ENCODE data around the gene HARS2.
"Not testable (repeated sequence)": the region's sequence is repeated elsewhere in the genome, so short reads cannot be mapped to it uniquely, and the experiment has no call there.

Gene HARS2

DNA sequence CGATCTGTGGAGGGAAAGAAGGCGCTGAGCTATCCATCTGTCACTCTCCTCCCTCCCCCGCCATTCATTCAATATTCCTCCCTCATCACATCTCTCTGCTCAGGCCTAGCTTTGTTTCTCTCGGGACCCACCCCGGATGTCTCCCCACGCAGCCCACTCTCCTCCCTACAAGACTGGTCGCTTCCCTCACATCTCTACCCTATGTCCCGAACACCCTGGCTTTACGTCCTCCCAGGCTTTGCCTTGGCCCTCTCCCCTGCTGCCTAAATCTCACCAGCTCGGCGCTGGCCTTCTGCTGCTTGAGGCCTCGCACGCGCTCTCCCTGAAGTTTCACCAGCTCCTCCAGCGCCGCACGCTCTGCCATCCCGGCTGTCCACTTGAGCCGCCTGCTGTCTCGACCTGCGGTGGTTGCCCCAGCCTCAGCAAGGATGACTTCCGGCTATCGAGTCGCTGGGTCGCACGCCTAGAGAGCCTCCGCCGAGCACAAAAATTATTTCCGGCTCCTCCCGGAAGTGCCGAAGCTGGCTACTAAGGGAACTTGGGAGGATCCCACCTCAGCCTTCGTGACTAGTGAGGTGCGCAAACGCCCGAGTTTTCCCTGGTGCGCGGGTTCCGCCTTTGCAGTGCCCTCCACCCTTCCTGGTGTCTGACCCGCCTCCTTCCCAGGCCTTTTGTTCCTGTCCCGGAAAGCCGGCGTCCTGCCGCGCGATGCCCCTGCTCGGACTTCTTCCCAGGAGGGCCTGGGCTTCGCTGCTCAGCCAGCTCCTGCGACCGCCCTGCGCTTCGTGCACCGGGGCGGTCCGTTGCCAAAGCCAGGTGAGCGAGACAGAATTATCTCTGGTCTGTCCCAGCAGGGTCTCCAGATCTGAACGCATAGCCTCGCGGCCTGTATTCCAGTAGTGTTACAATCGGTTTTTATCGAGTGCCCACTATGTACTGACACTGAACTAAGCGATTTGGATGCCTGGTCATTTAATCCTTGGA, at the start of gene HARS2, which contains the start of gene HARS1:
HARS2 (plus strand) TSS at position 515 of the 984 bp plus-strand sequence; CDS start at position 709, 194 bp downstream.
HARS1 (minus strand) TSS at position 430 of the 984 bp plus-strand sequence; CDS start at position 364, 66 bp downstream.
- peak; percentile 92 to 97 for DNase-seq

GRCh38 chr5:140641716-140642115, 49.5 kb upstream of the HARS2 start:
- DNase-seq: no peak

GRCh38 chr5:140642718-140643117, 48.5 kb upstream of the HARS2 start:
- no peak for DNase-seq

DNA sequence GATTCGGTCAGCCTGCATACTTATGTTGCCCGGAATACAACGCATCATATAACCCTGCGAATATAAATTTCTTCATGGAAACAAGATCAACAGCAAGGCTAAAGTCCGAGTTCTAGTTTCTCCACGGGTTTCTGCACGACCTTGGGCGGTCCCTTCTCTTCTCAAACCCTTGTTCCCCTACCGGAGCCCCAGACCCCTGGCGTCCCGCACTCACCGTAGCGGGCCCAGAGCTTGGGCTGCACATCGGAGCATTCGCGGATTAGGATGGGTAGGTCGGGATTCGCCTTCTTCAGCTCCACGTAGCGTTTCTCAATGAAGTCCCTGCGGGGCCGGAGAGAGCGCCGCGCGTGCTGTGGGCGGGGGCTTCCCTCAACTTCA, 44.2 kb upstream of the HARS2 start:
- DNase-seq: peak in 1 of 2 experiments; percentile 23

GRCh38 chr5:140658870-140659269, 32.4 kb upstream of the HARS2 start:
- DNase-seq: no peak

DNA sequence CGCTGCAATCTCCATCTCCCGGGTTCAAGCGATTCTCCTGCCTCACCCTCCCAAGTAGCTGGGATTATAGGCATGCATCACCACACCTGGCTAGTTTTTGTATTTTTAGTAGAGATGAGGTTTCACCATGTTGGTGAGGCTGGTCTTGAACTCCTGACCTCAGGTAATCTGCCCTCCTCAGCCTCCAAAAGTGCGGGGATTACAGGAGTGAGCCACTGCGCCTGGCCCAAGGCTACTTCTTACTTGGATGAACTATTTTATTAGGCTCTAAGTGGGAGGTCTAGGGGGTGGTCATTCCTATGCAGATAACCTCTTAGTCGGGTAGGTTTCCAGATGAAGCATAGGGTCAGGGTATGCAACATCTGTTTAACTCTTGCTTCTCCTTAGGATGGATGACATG, 30.9 kb upstream of the HARS2 start:
- not testable (repeated sequence) for DNase-seq

GRCh38 chr5:140664030-140664358, 27.3 kb upstream of the HARS2 start:
- no peak for DNase-seq

GRCh38 chr5:140664359-140665119, 26.7 kb upstream of the HARS2 start, which contains the start of gene WDR55:
Gene WDR55 (plus strand): TSS chr5:140664904. CDS start chr5:140664913, 9 bp downstream.
- peak; percentile 92 to 96 for DNase-seq

DNA sequence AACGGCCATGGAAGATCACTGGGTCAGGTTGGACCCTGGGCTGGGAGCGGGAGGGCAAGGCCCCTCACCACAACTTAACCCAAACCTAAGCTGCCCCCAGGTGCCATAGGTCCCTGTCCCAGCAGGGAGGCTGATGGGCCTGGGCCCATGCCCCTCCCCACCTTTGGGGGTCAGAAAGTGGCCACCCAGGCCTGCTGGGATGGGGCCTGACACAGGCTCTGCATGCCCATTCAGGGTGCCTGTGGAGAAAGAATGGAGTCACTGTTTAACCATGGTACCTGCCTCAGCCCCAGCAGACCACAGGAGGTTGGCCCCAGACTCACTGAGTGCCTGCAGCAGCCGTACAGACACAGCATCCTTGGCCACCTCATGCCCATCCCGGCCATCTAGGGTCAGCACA, 20.2 kb upstream of the HARS2 start:
- DNase-seq: not testable (repeated sequence)

- no peak for DNase-seq
These were observed 19.7 kb upstream of the HARS2 start for GRCh38 chr5:140671472-140672125.

DNA sequence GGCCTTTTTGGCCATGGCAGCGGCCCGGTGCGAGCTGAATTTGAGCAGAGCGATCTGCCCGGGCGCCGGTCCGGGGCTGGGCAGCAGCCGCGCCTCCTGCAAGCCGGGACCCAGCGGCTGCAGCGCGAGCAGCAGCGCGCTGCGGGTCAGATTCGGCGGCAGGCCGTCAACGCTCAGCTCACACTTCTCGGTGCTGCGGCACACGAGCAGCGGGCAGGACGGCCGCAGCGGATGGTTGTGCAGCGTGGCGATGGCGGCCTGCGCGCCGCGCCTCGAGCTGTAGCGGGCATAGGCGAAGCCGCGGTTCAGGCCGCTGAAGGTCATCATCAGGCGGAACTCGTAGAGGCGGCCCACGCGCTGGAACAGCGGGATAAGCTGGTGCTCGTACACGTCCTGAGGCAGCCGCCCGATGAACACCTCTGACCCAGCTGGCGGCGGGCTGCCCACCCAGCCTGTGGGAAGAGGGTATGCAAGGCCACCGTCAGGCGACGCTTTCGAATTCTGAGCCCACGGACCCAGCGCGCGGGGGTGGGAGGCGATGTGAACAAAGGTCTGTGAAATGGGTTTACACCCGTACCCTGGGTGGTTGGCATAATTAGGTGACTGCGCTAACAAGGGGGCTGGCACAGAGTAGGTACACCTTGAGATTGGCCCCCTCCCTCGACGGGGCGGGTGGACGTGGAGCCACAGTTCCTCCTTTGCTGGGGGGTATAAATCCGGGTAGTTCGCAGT, 18.6 kb upstream of the HARS2 start:
- peak in 1 of 2 experiments; percentile 10 for DNase-seq

DNA sequence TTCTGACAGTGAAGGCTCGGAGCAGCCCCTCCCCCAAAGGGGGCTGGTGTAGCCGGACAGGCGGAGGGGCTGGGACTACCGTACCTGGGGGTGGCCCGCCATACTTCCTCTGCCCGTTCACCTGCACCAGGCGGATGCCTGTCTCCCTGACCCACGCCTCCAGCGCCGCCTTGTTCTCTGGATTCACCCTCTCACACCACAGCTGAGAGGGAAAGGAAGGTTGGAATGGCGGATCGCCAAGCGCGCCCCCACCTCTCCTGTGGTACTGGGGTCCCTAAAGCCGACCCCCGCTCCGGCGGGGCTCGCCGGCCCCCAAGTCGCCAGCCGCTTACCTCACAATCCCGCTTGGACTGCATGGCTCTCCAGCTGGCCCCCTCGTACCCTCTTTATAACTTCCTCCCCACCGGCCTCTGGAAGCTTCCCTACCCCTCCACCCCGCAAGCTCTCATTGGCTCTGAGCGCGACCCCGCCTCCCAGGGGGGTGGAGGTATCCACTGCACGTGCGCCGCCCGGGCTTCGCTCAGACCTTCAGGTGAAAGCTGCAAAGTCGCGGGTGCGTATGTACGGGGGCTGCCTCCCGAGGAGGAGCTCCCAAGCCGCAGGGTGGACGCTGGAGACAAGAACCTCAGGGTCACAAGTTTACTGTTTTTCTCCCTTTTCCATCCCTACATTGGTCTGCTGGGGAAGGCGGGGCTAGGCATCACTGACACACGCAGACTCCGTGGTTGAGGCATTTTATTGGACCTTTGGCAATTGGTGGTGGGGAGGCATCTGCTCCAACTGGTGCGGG, 17.9 kb upstream of the HARS2 start, which contains the start of gene DND1:
DND1 (minus strand) TSS at position 390 of the 790 bp plus-strand sequence; CDS start at position 356, 34 bp downstream.
- DNase-seq: no peak

GRCh38 chr5:140674211-140674610, 17.0 kb upstream of the HARS2 start:
- no peak for DNase-seq

GRCh38 chr5:140674629-140675028, 16.6 kb upstream of the HARS2 start:
- no peak for DNase-seq

GRCh38 chr5:140677947-140678346, 13.3 kb upstream of the HARS2 start:
- DNase-seq: no peak

DNA sequence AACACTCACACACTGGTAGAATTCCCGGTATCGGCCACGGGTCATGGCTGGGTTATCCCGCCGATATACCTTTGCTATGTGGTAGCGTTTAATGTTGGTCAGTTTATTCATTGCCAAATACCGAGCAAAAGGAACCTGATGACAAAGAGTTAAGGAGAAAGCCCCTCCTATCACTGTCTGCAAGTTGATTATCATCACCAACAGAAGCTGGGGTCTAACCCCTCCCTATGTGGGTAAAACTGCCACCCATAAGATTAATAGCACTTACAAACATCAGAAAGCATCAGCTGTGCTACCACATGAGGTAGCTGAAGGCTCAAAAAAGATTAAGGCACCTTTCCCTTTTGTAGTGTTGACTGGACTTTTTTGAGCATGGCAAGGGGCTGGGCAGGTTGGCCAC, 12.3 kb upstream of the HARS2 start:
- no peak for DNase-seq

DNA sequence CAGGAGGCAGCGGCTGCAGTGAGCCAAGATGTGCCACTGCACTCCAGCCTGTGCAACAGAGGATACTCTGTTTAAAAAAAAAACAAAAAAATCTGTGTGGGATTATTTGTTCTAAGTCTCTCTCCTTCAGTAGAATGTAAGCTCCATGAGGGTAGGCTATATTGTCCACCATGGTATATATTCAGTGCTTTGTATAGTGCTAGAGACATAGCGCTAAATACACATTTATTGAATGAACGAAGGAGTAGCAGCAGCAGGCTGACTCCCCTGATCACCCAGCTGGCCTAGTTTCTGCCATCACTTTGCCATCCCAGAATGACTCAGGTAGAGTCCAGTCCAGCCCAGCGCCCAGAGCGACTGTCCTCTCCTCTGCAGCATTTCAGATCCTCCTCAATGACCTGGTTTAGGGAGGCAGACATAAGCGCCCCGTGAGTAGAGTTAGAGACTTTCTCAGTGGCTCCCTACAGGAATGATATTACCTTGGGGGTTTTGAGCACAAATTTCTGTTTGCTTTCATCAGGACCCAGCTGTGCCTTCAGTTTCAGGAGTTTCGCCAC, 801 bp upstream of the HARS2 start:
- DNase-seq: no peak

GRCh38 chr5:140694276-140694675, 3.0 kb downstream of the HARS2 start:
- no peak for DNase-seq

DNA sequence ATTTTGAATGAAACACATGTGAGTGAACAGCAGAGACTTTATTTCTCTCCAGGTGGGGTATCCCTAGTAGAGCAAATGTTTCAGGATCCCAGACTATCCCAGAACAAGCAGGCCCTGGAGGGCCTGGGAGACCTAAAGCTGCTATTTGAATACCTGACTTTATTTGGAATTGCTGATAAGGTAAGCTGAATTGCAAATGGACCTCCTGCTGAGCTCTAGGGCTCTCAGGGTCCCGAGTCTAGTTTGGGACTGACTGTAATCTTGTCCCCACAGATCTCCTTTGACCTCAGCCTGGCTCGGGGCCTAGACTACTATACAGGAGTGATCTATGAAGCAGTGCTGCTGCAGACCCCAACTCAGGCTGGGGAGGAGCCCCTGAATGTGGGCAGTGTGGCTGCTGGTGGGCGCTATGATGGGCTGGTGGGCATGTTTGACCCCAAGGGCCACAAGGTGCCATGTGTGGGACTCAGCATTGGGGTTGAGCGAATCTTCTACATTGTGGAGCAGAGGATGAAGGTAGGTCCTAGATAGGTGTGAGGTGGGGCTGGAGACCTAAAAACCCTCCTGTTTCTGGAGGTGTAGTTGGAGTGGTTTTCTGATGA, 5.7 kb downstream of the HARS2 start:
- DNase-seq: no peak

Data from NCI-H526 (cell line).